NCI-H1048 (cell line): ENCODE data around the gene TRIM37.

ENCODE experiments used
- DNase-seq: peaks from one replicate; lab custom pipeline; 2025; lab: John Stamatoyannopoulos, UW

The TRIM37 gene

GRCh38 chr17:59028328-59028727 is 78.4 kb downstream of the TRIM37 start:
- no peak for DNase-seq

- no peak for DNase-seq
These were observed 78.9 kb downstream of the TRIM37 start for GRCh38 chr17:59027750-59028149.

DNA sequence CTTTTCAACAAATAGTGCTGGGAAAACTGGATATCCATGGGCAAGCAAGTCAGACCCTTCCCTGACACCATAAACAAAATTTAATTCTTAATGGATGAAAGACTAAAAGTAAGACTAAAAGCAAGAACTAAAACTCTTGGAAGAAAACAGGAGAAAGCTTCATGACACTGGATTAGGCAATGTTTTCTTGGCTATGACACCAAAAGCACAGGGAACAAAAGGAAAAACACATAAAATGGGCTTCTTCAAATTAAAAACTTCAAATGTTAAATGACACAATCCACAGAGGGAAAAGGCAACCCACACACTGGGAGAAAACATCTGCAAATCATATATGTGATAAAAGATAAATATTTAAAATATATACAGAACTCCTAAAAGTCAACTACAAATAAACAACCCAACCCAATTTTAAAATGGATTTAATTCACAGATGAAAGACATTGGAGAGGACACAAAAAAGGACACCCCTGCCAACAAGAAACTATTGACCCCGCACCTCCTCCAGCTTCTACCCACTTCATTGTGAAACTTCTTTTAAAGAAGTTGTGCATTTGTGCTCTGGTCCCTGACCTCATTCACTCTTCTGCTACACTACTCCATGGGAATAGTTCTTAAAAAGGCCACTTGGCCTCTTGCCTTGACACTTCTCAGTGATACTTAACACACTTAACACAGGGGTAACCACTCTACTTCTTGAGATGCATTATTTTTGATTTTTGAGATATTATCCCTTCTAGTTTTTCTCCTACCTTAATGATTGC is 80.3 kb downstream of the TRIM37 start:
- DNase-seq: no peak

DNA sequence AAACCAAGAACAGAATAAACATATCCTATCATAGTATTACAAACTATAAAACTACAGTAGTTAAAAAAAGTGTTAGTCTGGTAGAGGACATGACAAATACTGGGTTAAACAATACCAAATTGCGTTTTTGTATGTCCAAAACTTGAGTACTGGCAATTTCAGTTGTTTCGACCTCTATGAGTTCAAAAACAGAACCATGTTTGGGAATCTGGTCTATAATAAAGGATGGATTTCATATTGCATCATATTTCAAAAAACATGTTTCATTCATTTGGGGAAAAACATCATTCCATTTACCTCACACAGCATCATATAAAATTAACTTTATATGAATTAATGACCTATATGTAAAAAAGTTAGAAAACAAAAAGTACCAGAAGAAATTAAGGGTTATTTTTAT is 81.8 kb downstream of the TRIM37 start:
- DNase-seq: no peak

DNA sequence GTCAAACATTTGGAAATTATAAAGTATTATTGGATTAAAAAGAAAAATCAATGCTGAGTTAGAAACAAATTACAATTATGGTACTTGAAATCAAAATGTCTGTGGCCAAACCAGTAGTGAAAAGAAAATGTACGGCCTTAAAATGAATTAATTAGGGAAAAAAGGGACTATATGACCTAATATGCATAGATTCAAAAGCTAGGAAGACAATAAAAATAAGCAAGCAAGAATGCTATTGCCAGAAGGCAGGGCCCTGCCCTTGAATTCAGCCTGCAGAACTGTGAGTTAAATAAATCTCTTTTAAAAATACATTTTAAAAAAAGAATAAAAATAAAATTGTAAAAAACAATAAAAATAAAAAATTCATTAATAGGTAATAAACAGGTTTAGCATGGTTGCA is 88.7 kb downstream of the TRIM37 start:
- no peak for DNase-seq

DNA sequence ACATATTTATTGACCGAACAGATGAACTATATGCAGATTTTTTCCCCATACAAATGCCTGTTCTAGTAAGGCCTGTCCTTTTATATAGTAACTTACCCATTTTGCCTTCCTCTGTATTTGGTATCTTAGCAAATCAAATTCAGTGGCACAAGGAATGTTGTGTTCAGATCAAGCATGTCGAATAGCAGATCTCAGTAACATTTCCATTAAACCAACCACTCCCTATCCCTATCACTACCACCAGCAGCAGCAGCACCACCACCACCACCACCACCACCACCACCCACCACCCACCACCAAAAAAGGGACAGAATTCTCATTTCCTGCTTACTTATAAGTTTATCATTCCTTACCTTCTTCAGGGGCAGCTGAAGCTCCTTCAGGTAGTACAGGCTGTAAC is 94.7 kb downstream of the TRIM37 start:
- no peak for DNase-seq

GRCh38 chr17:59010026-59010425 is 96.7 kb downstream of the TRIM37 start:
- DNase-seq: no peak

GRCh38 chr17:59008737-59009136 is 97.9 kb downstream of the TRIM37 start:
- DNase-seq: no peak

DNA sequence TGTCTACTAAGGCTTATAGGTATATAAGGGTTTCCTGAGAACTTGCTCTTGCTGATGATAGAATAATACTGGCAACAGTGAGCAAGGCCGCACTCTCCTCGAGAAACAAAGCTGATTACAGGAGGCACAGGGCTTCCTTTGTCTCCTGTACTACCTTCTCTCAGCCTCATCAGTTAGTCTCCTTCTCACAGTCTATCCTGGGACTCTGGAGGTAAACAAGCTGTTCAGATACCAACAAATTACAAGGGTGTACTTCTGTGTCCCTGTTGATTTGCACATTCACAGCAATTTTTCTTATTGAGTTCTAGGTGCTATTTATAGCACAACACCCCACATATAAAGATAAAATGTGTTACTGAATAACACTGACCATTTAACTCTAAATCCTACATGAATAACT is 98.7 kb downstream of the TRIM37 start:
- no peak for DNase-seq

DNA sequence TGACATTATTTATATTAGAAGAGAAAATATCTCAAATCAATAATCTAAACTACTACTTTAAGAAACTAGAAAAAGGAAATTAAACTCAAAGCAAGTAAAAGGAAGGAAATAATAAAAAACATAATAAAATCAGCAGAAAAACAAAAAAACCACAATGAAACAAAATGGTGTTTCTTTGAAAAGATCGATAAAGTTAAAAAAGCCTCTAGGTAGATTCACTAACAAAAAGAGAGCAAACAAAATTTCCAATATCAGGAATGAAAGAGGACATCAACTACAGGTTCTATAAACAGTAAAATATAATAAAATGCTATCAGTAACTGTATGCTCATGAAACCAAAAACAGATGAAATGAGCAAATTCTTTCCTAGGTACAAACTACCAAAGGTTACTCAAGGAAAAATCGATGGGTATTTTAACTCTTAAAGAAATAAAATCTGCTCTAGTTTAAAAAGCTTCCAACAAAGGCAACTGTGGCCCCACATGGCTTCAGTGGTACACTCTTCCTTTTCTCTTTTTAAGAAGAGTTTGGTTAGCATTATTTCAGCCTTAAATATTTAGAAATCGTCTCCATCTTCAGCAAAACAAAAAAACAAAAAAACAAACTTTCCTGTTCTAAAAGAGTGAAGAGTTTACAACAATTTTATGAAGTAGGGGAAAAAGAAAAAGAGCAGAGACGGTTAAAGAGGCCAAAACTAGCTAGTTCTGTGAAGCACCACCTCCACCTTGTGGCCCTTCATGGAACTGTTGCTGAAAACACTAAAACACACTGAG is 102.2 kb downstream of the TRIM37 start:
- DNase-seq: no peak

DNA sequence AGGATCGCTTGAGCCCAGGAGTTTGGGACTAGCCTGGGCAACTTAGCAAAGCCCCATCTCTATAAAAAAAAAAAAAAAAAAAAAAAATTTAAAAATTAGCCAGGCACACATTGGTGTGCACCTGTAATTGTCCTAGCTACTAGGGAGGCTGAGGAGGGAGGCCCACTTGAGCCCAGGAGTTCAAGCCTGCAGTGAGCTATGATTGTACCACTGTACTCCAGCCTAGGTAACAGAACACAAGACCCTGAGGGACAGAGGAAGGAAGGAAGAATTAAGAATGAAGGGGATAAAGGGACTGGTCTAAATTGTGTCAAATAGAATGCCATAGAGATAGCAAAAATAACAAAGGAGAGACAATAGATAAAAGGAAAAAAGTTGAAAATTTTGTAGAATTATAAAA is 102.8 kb downstream of the TRIM37 start:
- DNase-seq: no peak

DNA sequence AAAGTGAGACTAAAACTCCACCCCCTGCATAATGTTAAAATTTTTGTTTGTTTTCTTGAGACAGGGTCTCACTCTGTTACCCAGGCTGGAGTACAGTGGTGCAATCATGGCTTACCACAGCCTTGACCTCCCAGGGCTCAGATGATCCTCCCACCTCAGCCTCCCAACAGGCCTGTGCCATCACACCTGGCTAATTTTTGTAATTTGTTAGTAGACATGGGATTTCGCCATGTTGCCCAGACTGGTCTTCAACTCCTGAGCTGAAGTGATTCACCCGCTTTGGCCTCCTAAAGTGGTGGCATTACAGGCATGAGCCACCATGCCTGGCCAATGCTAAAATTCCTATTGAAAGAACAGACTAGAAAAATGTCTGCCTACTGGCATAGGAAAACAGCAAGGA is 103.8 kb downstream of the TRIM37 start:
- no peak for DNase-seq

DNA sequence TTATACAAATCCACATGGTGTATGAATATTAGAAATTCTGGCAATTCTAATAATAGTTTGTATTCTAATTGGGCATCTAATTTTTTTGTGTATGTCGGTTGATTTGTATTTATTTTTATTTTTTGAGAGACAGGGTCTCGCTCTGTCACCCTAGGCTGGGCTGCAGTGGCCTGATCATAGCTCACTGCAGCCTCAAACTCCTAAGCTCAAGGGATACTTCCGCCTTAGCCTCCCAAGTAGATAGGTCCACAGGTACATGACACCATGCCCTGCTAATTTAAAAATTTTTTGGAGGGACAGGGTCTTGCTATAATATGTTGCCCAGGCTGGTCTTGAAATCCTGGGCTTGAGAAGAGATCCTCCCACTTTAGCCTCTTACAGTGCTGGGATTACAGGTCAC is 104.6 kb downstream of the TRIM37 start:
- no peak for DNase-seq

DNA sequence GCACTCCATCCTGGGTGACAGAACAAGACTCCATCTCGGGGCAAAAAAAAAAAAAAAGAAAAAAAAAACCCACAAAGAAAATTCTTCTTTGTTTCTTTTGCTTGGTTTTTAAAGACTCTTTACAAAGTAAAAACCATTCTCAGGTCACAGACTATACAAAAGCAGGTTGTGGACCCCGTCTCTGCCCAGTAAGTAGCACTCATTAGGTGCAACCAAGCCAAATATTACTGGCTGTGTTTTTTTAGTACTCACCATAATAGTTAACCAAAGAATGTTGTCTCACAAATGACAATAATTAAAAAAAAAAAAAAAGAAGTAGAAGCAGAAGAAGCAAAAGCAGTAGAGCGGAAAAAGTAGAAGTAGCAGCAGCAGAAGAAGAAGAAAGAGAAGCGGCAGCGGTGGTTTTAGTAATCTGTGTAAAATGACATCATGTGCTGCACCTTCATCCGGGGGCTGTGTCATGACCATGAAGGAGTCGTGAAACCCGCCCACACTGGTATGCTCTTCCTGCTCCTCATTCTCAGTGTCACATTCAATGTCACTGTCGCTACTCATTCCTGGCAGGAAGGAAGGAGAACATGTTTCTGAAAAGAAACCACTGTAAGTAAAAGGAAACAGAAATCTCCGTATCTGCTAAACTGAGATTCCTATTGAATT is 105.4 kb downstream of the TRIM37 start:
- DNase-seq: no peak

DNA sequence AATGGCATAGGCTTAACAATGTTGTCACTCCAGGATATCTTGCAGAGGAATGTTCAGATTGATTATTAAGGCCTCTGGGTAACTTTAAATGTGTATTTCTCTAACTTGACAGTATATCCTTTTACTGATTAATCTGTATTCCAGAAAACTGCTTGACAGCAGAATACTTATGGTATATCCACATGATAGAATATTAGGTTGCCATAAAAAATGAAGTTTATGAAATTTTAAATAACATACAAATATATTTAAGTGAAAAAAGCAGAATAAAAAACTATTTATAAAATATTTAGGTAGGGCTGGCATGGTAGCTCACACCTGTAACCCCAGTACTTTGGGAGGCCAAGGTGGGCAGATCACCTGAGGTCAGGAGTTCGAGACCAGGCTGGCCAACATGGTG is 106.7 kb downstream of the TRIM37 start:
- no peak for DNase-seq

DNA sequence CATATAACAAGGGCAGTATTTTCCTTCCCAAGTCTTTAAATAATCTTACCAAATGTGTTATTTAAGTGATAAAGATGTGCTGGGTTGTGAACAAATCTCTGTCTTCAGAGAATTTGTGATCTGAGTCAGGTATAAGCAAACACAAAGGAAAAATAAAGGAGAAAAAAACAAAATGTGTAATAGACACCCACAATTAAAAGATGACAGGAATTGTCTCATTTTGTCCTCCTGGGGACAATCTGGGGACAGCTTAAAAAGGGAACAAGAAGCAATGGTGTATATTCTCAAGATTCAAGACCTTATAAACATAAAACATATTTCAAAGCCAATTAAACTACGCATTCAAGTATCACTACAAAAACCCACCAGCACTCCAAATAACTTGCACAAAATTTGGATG is 107.2 kb downstream of the TRIM37 start:
- DNase-seq: no peak

DNA sequence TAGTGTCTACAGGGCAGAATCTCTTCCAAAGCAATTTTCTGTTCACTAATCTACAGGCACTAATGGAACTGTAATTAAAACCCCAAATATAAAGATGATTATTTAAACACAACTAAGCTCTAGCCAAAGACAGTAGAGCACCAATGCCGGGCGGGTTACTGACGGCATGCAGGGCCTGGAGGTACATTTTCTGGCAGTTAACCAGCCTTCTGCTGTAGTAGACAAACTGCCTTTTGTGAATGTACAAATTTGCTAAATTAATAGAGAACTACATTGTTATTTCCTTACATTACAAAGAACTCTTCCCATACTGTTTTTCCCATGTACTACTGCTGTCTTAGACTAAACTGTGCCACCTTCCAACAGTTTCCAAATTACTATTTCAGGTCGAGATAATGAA is 107.8 kb downstream of the TRIM37 start:
- DNase-seq: no peak

- DNase-seq: no peak
These were observed 108.7 kb downstream of the TRIM37 start for GRCh38 chr17:58997756-58998553.

- no peak for DNase-seq
These were observed 109.7 kb downstream of the TRIM37 start for GRCh38 chr17:58996968-58997367.

GRCh38 chr17:58995247-58995940 is 111.3 kb downstream of the TRIM37 start:
- DNase-seq: no peak

GRCh38 chr17:58993311-58993710 is 113.4 kb downstream of the TRIM37 start:
- DNase-seq: no peak
